Muscle layer of colon (tissue), 2 donors: ENCODE measurements around the gene AAR2.

Source experiments
- H3K27ac ChIP-seq: one replicate; pipeline ENCODE4 v1.7.0; 2013; ENCODE audit warnings: low read depth, mild to moderate bottlenecking, low read length, moderate library complexity
- H3K27me3 ChIP-seq, 2 donors: one replicate each; pipeline ENCODE4 v1.7.0; 2013; ENCODE audit warnings: low read length in 2 of 2, mild to moderate bottlenecking in 2 of 2; ENCODE audit not compliant: insufficient read depth in 2 of 2, control insufficient read depth in 1 of 2
- H3K36me3 ChIP-seq: one replicate; pipeline ENCODE4 v1.7.0; 2013; ENCODE audit warnings: mild to moderate bottlenecking, low read length; ENCODE audit not compliant: insufficient read depth
- H3K4me1 ChIP-seq: one replicate; pipeline ENCODE4 v1.7.0; 2013; ENCODE audit warnings: mild to moderate bottlenecking, low read length; ENCODE audit not compliant: insufficient read depth
- H3K4me3 ChIP-seq, 2 donors: one replicate each; pipeline ENCODE4 v1.7.0; 2013; ENCODE audit warnings: low read length in 2 of 2, low read depth in 1 of 2, mild to moderate bottlenecking in 1 of 2, moderate library complexity in 1 of 2
- H3K9ac ChIP-seq: one replicate; pipeline ENCODE4 v1.7.0; 2013; ENCODE audit warnings: low read length
- H3K9me3 ChIP-seq: one replicate; pipeline ENCODE4 v1.7.0; 2013; ENCODE audit warnings: mild to moderate bottlenecking, low read length
- donor health status: abdominal sarcoma.
- donor health status: Adenocarcinoma of cecum.

The AAR2 gene

GRCh38 chr20:36246401-36246800 is 10.1 kb downstream of the AAR2 start:
- Histone ChIP-seq H3K27me3 (no peaks in the 10 kb centered on the region), H3K36me3 (peaks cover 62% of the 10 kb centered on the region)

GRCh38 chr20:36248836-36249235 is 12.6 kb downstream of the AAR2 start:
- Histone ChIP-seq H3K27me3 (no peaks in the 10 kb centered on the region), H3K9ac (no peak overlapping the region), H3K4me1 (no peaks in the 10 kb centered on the region), H3K4me3 (no peak overlapping the region), H3K27ac (no peak overlapping the region), H3K9me3 (no peaks in the 10 kb centered on the region), H3K36me3 (peaks cover 68% of the 10 kb centered on the region)

More at GRCh38 chr20:36246401-36246800, 10.1 kb downstream of the AAR2 start:
- H3K4me3 ChIP-seq = no peak overlapping the region
- H3K9ac ChIP-seq = no peak overlapping the region
- H3K27ac ChIP-seq = no peak overlapping the region
- no peaks in the 10 kb centered on the region for H3K9me3 ChIP-seq
- no peaks in the 10 kb centered on the region for H3K4me1 ChIP-seq

- H3K4me1 ChIP-seq = no peaks in the 10 kb centered on the region
- H3K27me3 ChIP-seq = no peaks in the 10 kb centered on the region
- no peak overlapping the region for H3K27ac ChIP-seq
- H3K9ac ChIP-seq = no peak overlapping the region
- H3K36me3 ChIP-seq = peaks cover 62% of the 10 kb centered on the region
- no peak overlapping the region for H3K4me3 ChIP-seq
- H3K9me3 ChIP-seq = no peaks in the 10 kb centered on the region
Observed at GRCh38 chr20:36249450-36249849, 13.2 kb downstream of the AAR2 start.

GRCh38 chr20:36251426-36251825 is 15.1 kb downstream of the AAR2 start:
- no peak overlapping the region for H3K4me3 ChIP-seq
- no peak overlapping the region for H3K27ac ChIP-seq
- H3K9ac ChIP-seq = no peak overlapping the region
- H3K9me3 ChIP-seq = no peaks in the 10 kb centered on the region
- no peaks in the 10 kb centered on the region for H3K27me3 ChIP-seq
- H3K4me1 ChIP-seq = no peaks in the 10 kb centered on the region
- H3K36me3 ChIP-seq = peaks cover 57% of the 10 kb centered on the region

GRCh38 chr20:36252511-36252910 is 16.2 kb downstream of the AAR2 start:
- H3K27ac ChIP-seq = no peak overlapping the region
- H3K9ac ChIP-seq = no peak overlapping the region
- no peak overlapping the region for H3K4me3 ChIP-seq
- H3K27me3 ChIP-seq = no peaks in the 10 kb centered on the region
- H3K36me3 ChIP-seq = peaks cover 56% of the 10 kb centered on the region
- H3K9me3 ChIP-seq = no peaks in the 10 kb centered on the region
- H3K4me1 ChIP-seq = no peaks in the 10 kb centered on the region

GRCh38 chr20:36253036-36253435 is 16.8 kb downstream of the AAR2 start:
- H3K36me3 ChIP-seq = peaks cover 53% of the 10 kb centered on the region

GRCh38 chr20:36254076-36254475 is 17.8 kb downstream of the AAR2 start:
- H3K36me3 ChIP-seq = peaks cover 45% of the 10 kb centered on the region
- H3K27me3 ChIP-seq = no peaks in the 10 kb centered on the region
- no peak overlapping the region for H3K9ac ChIP-seq
- H3K4me3 ChIP-seq = no peak overlapping the region
- H3K4me1 ChIP-seq = no peaks in the 10 kb centered on the region
- H3K27ac ChIP-seq = no peak overlapping the region
- H3K9me3 ChIP-seq = no peaks in the 10 kb centered on the region

More at GRCh38 chr20:36253036-36253435, 16.8 kb downstream of the AAR2 start:
- no peak overlapping the region for H3K27ac ChIP-seq
- H3K9ac ChIP-seq = no peak overlapping the region
- H3K4me3 ChIP-seq = no peak overlapping the region
- H3K4me1 ChIP-seq = no peaks in the 10 kb centered on the region
- no peaks in the 10 kb centered on the region for H3K27me3 ChIP-seq
- H3K9me3 ChIP-seq = no peaks in the 10 kb centered on the region

GRCh38 chr20:36255445-36255844 is 19.2 kb downstream of the AAR2 start:
- no peaks in the 10 kb centered on the region for H3K4me1 ChIP-seq
- H3K27me3 ChIP-seq = no peaks in the 10 kb centered on the region
- H3K4me3 ChIP-seq = no peak overlapping the region
- H3K36me3 ChIP-seq = peaks cover 37% of the 10 kb centered on the region
- no peaks in the 10 kb centered on the region for H3K9me3 ChIP-seq
- H3K27ac ChIP-seq = no peak overlapping the region
- no peak overlapping the region for H3K9ac ChIP-seq

- H3K4me3 ChIP-seq = no peak overlapping the region
- H3K27me3 ChIP-seq = no peaks in the 10 kb centered on the region
- H3K36me3 ChIP-seq = peaks cover 23% of the 10 kb centered on the region
- H3K27ac ChIP-seq = no peak overlapping the region
- no peaks in the 10 kb centered on the region for H3K4me1 ChIP-seq
- H3K9ac ChIP-seq = no peak overlapping the region
- no peaks in the 10 kb centered on the region for H3K9me3 ChIP-seq
Observed at GRCh38 chr20:36259177-36260061, 23.1 kb downstream of the AAR2 start.

GRCh38 chr20:36260316-36260715 is 24.0 kb downstream of the AAR2 start:
- Histone ChIP-seq H3K27ac (no peak overlapping the region), H3K9ac (no peak overlapping the region), H3K4me3 (no peak overlapping the region), H3K4me1 (no peaks in the 10 kb centered on the region), H3K9me3 (no peaks in the 10 kb centered on the region), H3K36me3 (peaks cover 19% of the 10 kb centered on the region), H3K27me3 (no peaks in the 10 kb centered on the region)

- H3K27me3 ChIP-seq = no peaks in the 10 kb centered on the region
Observed at GRCh38 chr20:36261389-36262105, 25.3 kb downstream of the AAR2 start.

More at GRCh38 chr20:36261389-36262105, 25.3 kb downstream of the AAR2 start:
- Histone ChIP-seq H3K4me1 (no peaks in the 10 kb centered on the region), H3K36me3 (peaks cover 7% of the 10 kb centered on the region), H3K27ac (no peak overlapping the region), H3K9ac (no peak overlapping the region), H3K9me3 (no peaks in the 10 kb centered on the region), H3K4me3 (no peak overlapping the region)
